HFF-Myc (cell line): ENCODE measurements around the gene APBA2.

Source experiments
- DNase-seq: peaks from one replicate; pipeline ENCODE4 v3.0.0-alpha.2; 2011; ENCODE audit warnings: low read depth; ENCODE audit errors: extremely low read depth
- H3K4me3 ChIP-seq: replicated peaks from 2 replicates; pipeline ENCODE4 v1.5.1; 2011; ENCODE audit warnings: low read depth, mild to moderate bottlenecking, control low read depth, low read length
- TF ChIP-seq, protein P1 (sequence below): IDR thresholded peaks from 2 replicates; pipeline ENCODE4 v1.5.1; 2012; ENCODE audit warnings: mild to moderate bottlenecking, low read depth, low read length, control low read depth; ENCODE audit errors: missing control alignments

APBA2 gene

DNA sequence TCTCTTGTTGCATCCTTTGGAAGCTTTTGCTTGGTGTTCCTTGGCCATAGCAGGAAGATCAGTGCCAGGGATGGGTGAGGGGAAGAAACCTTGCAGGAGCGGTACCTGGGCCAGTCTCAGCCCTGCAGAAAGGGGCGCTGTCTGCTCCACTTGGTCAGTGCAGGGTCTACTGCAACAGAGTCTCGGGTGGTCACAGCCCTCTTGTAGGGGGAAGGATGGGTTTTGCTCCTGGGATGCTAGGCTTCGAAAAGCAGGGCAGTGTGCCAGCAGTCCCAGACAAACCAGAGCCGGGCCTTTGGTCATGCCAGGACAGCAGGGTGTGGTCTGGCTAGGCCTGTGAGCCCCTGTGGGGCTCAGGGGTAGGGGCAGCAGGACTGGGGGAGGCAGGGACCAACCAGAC lies 186.7 kb downstream of the APBA2 start:
- no peak overlapping the region for H3K4me3 ChIP-seq
- DNase-seq, result no peak
- TF ChIP-seq, protein P1, sequence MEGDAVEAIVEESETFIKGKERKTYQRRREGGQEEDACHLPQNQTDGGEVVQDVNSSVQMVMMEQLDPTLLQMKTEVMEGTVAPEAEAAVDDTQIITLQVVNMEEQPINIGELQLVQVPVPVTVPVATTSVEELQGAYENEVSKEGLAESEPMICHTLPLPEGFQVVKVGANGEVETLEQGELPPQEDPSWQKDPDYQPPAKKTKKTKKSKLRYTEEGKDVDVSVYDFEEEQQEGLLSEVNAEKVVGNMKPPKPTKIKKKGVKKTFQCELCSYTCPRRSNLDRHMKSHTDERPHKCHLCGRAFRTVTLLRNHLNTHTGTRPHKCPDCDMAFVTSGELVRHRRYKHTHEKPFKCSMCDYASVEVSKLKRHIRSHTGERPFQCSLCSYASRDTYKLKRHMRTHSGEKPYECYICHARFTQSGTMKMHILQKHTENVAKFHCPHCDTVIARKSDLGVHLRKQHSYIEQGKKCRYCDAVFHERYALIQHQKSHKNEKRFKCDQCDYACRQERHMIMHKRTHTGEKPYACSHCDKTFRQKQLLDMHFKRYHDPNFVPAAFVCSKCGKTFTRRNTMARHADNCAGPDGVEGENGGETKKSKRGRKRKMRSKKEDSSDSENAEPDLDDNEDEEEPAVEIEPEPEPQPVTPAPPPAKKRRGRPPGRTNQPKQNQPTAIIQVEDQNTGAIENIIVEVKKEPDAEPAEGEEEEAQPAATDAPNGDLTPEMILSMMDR, result no peak

DNA sequence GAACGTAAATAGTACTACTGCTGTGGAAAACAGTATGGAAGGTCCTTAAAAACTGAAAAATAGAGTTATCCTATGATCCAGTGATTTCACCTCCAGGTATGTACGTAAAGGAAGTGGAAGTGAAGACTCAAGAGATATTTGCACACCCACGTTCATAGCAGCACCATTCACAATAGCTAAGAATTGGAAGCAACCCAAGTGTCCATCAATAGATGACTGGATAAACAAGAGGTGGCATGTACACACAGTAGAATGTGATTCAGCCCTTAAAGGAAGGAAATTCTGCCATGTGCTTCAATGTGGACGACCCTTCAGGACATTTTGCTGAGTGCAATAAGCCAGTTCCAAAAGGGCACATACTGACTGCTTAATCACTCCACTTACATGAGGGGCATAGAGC lies 188.3 kb downstream of the APBA2 start:
- no peak overlapping the region for H3K4me3 ChIP-seq
- TF ChIP-seq, protein P1, result no peak
- DNase-seq, result no peak

DNA sequence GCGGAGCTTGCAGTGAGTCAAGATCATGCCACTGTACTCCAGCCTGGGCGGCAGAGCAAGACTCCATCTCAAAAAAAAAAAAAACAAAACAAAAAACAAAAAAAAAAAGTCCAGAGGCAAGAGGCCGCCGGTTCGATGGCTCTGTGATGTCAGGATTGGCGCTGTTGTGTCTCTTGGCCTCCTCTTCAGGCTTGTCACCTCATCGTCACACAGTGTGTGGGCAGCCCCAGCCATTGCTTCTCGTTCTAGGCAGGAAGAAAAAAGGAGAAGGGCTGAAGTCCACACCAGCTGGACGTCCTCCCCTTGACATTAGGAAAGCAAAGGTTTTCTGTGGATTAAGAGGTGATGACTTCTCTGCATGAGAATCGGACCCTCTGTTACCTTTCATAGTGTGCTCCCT lies 192.8 kb downstream of the APBA2 start:
- TF ChIP-seq, protein P1, result no peak
- no peak overlapping the region for H3K4me3 ChIP-seq
- no peak for DNase-seq

DNA sequence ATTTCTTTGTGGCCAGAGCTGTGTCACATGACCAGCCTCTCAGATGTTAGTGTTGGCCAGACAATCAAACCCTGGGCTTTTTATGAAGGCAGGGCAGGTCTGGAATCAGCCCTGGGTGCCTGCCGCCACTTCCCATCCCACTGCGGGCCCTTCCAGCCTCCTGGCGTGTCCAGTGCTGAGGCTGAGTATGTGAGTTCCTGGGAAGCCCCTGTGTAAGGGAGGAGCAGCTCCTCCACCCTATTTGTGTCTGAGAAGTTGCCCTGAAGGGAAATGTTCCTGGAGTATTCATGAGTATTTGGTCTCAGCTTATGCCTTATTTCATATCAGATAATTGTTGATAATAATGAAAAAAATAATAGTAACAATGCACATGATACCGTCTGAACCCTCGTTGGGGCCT lies 193.7 kb downstream of the APBA2 start:
- no peak for DNase-seq
- TF ChIP-seq, protein P1, result no peak
- no peak overlapping the region for H3K4me3 ChIP-seq

DNA sequence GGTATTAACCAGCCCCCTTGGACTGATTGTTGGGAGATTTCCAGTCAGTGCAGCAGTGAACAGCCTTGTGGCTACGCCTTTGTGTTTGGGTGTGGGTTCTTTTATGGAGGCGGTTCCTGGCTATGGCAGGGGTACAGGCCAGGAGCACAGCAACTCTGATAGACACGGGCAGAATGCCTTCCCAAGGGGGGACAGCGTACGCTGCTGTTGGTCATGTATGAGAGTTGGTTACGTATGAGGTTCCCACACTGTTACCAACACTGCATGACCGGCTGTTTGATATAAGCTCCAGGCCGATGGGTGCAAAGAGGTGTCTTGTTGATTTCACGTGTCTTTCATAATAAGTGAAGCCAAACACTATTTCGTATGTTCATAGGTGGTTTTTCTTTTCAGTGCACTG lies 196.0 kb downstream of the APBA2 start:
- no peak for DNase-seq
- TF ChIP-seq, protein P1, result no peak
- H3K4me3 ChIP-seq, result no peak overlapping the region

DNA sequence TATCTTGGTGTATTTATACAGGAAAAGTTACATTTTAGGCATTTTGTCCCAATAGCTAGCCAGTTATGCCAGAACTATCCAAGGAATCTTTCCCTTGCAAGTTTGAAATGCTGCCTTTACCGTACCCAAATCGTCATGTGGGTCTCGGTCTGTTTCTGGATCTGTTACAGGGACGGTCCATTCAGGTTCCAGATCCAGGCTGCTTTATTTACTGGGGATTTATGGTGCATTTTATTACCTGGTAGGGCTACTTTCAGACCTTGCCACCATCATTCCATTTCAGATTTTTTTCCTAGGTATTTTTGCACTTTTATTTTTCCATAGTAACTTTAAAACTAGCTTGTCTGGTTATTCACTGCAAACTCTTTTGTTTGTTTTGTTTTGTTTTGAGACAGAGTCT lies 197.4 kb downstream of the APBA2 start:
- no peak for DNase-seq
- H3K4me3 ChIP-seq, result no peak overlapping the region
- TF ChIP-seq, protein P1, result no peak

DNA sequence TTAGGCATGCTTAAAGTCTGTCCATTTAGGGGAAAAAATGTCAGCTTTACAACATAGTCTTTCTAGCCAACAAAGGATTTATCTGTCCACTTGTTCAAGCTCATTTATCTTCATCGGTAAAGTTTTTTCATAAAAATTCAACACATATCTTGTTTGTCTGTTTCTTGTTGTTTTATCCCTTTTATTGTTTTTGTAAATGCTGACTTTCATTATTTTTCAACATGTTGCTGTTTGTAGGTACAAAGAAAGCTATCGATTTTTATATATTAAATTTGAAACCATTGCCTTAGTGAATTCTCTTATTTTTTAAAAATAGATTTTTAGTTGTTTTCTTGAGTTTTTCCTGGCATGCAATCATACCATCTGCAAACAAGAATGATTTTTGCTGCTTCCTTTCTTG lies 198.1 kb downstream of the APBA2 start:
- no peak overlapping the region for H3K4me3 ChIP-seq
- no peak for DNase-seq
- TF ChIP-seq, protein P1, result no peak
